Stromal cell of bone marrow (primary cell): ENCODE results near the gene RPUSD4.
"Not testable (repeated sequence)": the region's sequence is repeated elsewhere in the genome, so short reads cannot be mapped to it uniquely, and the experiment has no call there.

Experiments
- DNase-seq: peaks from one replicate; pipeline ENCODE4 v3.0.0-alpha.2; 2012; ENCODE audit warnings: low read depth

Gene RPUSD4, protein sequence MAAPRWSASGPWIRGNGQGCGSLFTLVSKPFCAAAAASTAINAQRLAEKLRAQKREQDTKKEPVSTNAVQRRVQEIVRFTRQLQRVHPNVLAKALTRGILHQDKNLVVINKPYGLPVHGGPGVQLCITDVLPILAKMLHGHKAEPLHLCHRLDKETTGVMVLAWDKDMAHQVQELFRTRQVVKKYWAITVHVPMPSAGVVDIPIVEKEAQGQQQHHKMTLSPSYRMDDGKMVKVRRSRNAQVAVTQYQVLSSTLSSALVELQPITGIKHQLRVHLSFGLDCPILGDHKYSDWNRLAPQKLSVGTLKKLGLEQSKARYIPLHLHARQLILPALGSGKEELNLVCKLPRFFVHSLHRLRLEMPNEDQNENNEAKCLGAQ

DNA sequence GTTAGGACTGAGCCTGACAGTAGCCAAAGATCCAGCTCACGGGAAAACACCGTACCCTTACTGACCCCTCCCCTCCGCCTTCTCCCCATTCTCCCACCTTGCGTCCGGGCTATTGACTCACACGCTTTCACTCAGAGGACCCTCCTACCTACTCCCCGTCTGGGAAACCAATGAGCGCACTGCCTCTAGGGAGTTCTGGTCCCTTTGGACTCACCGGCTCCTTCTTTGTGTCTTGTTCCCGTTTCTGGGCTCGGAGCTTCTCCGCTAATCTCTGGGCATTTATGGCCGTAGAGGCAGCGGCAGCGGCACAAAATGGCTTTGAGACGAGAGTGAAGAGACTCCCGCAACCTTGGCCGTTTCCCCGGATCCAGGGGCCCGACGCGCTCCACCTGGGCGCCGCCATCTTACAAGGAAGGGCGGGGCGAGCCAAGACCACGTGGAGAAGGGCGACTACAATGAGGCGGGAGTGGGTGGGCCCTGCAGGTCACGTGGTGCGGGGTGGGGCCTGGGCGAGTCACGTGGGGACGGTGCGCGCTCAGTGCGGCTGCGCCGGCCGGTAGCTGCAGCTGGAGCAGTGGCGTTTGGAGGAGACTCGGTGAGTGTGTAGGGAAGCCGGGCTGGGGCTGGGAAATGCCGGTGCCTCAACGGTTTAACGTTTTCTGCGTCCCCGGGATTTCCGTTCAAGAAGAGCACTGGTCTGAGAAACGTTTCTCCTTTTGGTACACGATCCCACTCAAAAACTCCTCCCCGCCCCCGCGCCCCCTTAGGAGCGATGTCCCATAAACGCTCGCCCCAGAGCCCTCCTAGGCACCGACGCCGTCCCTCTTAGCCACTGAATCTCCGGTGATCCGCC, at the start of gene RPUSD4, which contains the start of gene FAM118B:
Gene RPUSD4 (minus strand): TSS at position 415 of the 853 bp plus-strand sequence. CDS start 12 bp downstream, at position 403.
Gene FAM118B (plus strand): TSS at position 547 of the 853 bp plus-strand sequence. CDS start 23,220 bp downstream, outside the sequence.
- DNase-seq: peak; percentile 91

DNA sequence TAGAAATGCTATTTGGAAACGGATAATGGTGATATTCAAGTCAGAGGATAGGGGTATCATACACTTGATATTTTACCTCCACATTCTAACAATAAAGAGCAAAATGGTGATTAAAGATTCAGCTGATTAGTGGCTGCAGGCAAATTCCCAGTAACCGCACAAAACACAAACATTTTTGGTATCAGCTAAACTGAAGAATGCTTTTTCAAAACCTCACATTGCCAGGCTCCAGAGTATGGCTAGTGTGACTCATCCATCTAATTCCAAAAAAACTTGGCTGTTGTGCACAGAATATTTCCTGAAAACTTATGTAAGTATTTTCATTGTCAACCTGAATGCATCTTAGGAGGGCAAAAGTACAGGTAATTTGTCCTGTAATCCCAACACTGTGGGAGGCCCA, 46.3 kb upstream of the RPUSD4 start:
- no peak for DNase-seq

DNA sequence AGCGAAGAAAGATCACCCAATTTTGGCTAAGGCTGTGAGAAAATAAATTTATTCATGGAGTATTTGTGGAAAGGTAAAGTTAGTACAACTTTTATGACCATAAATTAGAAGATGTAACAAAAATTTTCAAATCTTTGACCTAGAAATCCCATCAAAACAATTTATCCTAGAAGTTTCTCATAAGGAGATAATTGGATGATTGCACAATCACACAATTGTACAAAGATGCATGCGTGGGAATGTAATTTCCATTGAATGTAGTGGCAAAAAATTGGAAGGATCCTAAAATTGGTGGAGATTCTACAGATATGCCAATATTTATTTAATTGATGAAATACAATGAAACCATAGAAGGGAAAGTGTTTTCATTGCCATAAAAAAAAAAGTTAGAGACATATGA, 45.7 kb upstream of the RPUSD4 start:
- no peak for DNase-seq

DNA sequence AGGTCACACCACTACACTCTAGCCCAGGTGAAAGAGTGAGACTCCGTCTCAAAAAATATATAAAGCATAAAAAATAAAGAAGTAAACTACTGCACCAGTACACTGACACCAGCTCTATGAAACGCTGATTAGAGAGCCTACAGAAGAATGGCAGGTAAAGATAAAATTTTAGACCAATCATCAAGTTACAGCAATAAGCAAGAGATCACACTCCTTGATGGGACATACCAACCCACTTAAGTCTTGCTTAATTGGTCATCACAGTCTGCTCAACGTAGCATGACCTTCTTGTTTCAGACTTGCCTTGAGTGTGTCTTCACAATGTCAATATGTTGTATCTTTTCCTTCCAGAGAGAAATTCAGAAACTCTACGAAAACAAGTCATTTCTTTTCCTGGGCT, 44.8 kb upstream of the RPUSD4 start:
- no peak for DNase-seq

DNA sequence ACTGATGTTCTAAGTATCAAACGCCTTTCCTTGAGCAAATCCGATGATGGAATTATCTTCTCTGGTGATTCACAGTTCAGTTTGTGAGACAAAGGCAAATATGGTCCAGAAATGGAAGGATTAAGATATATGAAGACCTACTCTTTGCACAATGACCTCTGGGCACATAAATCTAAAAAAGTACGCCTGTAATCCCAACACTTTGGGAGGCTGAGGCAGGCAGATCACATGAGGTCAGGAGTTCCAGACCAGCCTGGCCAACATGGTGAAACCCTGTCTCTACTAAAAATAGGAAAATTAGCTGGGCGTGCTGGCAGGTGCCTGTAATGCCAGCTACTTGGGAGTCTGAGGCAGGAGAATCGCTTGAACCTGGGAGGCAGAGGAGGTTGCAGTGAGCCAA, 44.1 kb upstream of the RPUSD4 start:
- not testable (repeated sequence) for DNase-seq

DNA sequence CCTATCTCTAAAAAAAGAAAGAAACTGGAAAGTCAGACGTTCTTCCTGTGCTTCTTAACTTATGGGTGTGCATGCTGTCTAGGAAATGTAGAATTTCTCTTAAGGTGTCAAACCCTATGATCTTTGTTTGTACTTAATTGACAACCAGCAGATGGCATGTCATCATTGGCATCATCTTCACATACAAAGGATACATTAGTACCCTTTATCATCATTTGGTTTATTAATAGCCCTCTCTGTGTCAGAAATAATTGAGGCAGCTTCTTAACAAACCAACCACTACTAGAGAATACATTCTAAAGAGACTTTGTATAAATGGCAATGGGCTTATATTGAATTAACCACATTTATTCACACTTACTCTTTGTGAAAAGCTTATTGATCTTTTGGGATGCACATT, 43.4 kb upstream of the RPUSD4 start:
- no peak for DNase-seq

DNA sequence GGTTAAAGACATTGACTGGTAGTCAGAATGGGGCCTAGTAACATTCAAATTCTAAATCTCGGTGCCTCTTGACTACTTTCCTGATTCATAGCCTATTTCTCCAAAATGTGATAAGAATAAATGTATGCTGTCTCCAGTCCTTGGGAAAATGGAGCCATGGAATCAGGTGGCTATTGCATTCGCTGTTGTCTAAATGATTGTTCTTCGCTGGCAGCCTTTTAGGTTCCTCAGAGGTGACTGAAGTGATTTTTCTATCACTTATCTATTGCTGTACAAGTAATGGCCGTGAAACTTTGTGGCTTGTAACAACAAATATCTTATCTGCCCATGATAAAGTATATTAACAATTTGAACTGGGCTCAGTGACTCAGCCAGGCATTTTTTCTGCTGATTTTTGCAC, 41.8 kb upstream of the RPUSD4 start:
- no peak for DNase-seq

DNA sequence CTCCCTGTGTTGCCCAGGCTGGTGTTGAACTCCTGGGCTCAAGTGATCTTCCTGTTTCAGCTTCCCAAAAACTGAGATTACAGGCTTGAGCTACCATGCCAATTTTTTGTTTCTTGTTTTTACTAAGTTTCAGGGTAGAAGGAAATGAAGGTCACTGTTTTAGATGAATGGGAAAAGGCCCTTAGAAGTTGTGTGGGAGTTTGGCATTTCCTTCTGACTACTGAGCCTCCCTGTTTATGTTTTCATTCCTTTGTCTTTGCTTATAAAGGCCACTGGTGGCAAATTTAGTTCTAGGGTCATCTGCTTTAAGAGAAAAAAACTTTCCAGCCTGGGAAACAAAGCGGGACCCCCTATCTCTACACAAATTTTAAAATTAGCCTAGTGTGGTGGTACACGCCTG, 35.2 kb upstream of the RPUSD4 start:
- DNase-seq: no peak

DNA sequence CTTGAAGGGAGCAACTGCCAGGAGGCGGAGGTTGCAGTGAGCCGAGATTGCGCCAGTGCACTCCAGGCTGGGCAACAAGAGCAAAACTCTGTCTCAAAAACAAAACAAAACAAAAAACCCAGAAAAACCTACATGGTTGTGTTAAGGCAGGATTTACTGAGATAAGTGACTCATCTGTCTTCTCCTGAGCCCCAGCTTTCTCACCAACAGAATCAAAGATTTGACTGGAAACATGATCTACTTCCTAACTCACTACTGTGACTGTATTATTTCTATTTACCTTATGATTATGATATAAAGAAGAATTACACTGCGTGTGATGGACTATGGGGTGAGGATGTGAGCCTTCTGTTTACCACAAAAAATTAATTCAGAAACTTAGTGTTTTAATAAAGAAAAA, 21.9 kb upstream of the RPUSD4 start:
- no peak for DNase-seq

DNA sequence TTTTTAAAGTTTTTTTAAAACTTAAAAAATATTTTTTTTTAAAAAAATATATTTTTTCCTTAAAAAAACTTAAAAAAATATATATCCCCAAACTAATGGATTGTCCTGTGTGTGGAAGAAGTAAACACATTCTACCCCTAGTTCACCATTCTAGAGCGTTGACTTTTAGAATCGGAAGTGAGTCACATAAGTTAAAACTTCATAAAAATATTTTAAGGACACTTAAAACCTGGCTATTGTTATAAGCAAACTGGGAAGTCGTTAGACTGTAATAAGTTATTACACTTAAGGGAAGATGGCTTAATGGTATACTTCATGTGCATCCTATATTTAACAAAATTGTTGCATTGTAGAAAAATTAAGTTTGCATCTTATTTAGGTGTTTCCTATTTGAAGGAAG, 21.2 kb upstream of the RPUSD4 start:
- DNase-seq: no peak

DNA sequence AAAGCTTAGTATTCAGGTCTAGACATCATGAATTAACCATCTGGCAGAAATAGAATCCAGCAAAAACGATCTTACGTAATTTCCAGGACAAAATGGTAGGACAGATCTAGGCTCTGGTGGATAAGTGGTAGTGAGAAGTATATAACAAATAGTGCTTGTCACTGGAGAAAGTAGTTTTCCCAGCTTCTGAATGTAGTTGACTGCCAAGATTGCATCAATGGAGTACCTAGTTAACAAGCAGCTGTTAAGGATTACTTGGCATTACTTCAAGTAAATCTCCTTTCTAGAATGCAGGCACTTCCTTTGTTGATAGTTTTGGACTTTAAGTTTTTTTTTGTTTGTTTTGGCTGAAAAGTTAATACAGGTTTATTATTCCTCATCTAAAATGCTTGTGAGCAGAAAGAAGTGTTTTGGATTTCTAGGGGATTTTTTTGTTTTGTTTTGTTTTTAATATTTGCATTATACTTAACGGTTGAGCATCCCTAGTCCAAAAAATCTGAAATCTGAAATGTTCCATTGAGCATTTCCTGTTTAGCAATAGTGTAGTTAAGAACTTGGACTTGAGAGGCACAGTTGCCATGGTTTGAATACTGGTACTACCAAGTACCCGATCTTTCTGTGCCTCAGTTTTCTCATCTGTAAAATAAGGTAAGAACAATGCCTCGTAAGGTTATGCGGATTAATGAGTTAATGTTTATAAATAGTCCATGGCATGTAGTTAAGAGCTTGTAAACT, 20.4 kb upstream of the RPUSD4 start:
- DNase-seq: no peak

DNA sequence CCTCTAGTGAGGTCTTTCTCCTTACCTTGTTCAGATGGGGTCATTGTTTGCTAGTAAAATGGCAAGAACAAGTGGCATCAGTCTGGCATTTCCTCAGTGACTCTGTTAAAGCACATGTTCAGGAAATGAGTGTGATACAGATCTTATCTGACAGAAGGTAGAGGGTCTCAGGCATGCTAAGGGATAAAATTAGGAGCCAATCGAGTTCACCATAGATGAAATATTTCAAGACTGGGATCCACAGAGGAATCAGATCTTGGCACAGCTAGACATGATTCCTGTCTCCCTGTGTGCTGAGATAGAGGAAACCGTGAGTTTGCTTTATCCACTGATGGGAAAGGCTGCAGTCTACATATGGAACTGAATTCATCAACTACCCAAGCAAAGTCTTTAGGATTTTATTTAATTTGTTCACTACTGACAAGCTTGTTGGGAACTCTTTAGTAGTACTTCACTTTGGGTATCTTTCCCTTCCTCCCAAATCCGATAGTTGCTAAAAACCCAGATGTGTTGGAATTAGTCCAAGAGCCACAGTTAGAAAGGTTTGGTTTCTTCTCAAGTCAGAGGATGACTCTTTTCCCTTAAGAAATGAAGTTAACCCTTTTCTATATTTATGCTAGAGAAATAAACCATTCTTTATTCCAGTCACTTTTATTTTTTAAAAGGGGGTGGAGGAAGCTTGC, 18.5 kb upstream of the RPUSD4 start:
- DNase-seq: no peak

DNA sequence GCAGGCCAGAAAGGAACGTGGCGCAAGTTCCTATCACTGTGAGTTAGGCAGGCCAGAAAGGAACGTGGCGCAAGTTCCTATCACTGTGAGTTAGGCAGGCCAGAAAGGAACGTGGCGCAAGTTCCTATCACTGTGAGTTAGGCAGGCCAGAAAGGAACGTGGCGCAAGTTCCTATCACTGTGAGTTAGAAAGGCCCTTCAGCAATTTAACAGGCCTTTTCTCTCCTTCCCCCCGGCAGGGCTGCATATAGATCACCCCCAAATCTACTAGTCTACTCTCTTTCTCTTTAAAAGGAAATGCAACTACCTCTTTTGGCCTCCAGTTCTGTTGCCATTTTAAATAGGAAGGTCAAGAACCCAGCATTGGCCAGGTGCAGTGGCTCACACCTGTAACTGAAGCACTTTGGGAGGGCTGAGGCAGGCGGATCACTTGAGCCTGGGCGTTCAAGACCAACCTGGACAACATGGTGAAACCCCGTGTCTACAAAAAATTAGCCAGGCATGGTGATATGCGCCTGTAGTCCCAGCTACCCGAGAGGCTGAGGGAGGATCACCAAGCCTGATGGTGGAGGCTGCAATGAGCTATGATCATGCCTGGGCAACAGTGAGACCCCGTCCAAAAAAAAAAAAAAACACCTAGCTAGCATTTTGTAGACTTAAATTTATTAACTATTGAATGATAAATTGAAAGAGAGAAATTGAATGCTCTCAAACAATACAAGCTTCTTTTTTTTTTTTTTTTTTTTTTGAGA, 15.1 kb upstream of the RPUSD4 start:
- DNase-seq: no peak

DNA sequence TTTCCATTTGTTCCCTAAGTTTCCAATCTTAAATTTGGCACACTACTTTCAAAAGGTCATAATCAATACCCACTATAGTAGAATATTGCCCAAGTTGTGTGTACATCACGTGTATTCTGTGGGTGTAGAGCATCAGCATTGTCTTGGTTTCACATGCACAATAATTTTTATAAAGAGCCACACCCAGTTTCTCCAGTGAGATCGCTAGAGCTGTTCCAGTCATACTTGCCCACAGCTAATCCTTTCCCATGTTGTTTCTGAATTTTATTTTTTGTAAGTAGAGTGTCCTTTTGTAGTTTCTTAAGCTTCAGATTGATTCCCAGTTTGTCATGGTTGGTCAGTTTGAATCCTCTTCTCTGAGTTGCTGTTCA, 13.8 kb upstream of the RPUSD4 start:
- no peak for DNase-seq

DNA sequence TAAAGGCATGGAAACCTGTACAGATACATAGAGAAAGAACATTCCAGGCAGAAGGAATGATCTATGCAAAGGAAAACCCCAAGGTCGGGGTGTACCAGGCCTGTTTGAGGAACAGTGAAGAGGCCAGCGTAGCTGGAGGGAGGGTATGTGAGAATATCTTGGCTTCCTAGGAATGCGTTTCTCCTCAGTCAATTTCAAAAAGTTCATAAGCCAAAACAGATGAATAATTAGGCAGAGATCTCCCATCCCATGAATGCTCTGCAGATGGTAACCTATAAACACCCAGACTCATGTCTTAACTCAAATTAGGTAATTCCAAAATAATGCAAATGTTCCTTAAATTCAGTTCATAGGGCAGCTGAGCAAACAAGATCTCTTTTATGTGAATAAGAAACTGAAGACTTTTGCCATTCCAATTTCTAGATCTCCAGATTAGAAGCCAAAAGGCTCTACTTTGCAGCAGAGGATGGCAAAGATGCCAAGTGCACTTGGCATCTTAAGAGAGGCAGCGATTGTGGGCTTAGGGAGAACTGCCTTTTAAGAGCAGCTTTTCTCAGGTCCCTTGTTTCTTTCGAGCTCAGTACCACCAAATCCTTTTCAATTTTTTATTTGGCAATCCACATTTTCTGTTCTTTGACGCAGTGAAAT, 13.3 kb upstream of the RPUSD4 start:
- no peak for DNase-seq

DNA sequence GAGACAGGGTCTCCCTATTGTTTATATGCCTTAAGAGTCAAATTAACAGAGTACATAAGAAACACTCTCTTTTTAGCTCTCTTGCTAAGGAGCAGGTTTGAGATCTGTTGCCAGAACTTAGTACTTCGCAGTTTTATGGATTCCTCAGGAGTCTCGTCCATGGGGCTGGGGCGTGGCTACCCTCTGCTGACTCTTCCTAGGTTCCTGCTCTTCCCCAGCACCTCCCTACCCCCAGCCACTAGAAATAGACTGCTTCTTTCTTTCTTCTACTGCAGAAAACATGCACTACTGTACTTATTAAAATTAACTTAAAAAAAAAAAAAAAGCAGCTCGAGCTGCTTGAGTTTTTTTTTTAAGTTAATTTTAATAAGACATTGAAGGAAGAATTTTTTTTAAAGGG, 8.1 kb upstream of the RPUSD4 start:
- DNase-seq: no peak

DNA sequence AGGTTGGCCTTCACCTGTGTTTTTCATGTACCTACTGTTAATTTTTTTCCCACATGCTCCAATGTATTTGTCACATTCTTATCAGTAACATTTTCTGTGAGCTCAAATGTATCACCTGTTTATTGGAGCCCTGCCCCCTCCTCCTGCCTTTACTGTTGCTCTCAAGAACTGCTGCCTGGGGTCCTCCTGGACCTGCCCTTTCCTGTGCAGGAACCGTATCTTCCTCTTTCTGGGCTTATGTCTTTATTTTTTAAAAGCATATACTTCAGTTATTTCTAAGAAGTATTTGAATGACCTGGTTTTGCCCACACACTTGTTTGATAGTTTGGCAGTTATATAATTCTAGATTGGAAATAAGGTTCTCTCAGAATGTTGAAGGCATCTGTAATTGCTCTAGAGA, 6.0 kb upstream of the RPUSD4 start:
- DNase-seq: no peak

DNA sequence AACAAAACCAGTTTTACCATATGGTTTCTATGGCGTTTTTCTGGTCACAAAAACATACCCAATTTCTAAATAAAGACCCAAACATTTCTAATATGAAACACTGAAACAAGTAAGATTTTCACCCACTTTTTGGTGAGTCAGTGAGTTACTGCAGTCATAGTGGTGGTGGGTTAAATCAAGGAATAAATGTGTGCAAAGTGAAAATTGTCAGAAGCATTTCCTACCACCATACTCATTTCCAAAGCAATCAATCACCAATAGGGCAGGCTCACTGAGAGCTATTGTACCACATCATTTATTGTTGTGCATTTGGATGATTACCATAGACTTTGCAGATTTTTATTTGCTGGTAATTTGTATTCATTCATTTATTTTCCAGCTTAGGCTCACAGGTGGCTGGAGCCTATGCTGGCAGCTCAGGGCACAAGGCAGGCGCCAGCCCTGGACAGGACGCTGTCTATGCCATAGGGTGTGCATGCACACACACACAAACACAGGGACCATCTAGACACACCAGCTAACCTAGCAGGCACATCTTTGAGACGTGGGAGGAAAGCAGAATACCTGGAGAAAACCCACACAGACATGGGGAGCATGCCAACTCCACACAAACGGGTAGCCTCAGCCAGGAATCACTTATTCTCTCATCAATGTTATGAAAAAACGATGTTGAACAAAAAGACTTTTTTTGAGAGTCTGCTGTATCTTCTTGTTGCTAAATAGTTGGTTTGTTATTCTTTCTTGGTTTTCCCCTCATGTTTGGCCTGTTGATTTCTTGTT, 5.3 kb upstream of the RPUSD4 start:
- no peak for DNase-seq

DNA sequence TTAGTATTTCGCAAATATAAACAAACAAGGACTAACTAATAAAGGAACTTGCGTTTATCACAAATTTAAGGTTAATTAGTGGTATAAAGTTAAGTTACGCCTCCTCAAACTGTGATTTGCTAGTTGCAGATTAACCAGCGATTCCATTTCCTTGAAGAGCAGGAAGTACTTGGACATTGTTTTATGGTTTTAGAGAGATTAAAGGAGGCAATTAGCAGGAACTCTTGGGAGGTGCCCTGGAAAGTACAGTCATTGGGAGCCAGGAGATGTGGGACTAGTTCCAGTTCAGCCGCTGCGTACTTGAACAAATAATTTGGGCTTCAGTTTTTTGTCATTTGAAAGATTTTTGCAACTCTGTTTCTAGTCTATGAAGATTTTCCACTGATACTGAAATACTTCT, 3.4 kb upstream of the RPUSD4 start:
- DNase-seq: no peak

DNA sequence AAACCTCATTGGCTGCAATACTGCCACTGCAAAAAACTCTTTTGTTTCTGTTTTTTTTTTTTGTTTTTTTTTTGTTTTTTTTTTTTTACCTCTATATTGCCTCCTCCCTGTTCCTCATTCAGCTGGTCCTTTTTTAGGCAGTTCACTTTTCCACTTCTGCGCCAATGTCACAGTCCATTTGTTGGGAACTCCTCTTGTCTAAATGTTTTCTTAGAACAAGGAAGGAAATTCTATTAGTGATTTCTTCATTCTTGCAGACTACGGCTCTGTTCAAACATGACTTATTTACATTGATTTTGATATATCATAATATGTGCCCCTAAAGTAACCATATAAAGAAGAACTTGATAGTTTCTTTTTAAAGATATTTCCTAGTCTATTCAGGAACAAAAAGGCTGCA, 3.0 kb upstream of the RPUSD4 start:
- DNase-seq: no peak
